ACHN (cell line): ENCODE data around the gene USP40.

Source experiments
- DNase-seq: peaks from one replicate; pipeline ENCODE4 v3.0.0-alpha.2; 2015
- in situ Hi-C: cut with HindIII; loops from 2 replicates; pipeline ENCODE4 v1.10.0; 2017; ENCODE audit warnings: low sequenced_read_pairs, low pct_ligation_motif_present, low pct_unique_long_range_greater_than_20kb

USP40 gene

GRCh38 chr2:233464531-233465240 is 101.9 kb downstream of the USP40 start:
- in situ Hi-C loops = no loop called here
- DNase-seq = no peak

GRCh38 chr2:233464056-233464455 is 102.5 kb downstream of the USP40 start:
- in situ Hi-C loops = no loop called here
- no peak for DNase-seq

GRCh38 chr2:233463586-233463985 is 103.0 kb downstream of the USP40 start:
- DNase-seq = no peak
- in situ Hi-C loops = no loop called here

GRCh38 chr2:233462826-233463470 is 103.6 kb downstream of the USP40 start:
- DNase-seq = no peak
- in situ Hi-C loops = no loop called here

- in situ Hi-C loops = no loop called here
- no peak for DNase-seq
These were observed 104.3 kb downstream of the USP40 start for GRCh38 chr2:233462202-233462785.

- no peak for DNase-seq
- in situ Hi-C loops = no loop called here
These were observed 105.1 kb downstream of the USP40 start for GRCh38 chr2:233461481-233461891.

GRCh38 chr2:233460726-233461441 is 105.7 kb downstream of the USP40 start:
- DNase-seq = no peak
- in situ Hi-C loops = no loop called here

GRCh38 chr2:233459426-233459825 is 107.2 kb downstream of the USP40 start:
- in situ Hi-C loops = no loop called here
- no peak for DNase-seq

- in situ Hi-C loops = no loop called here
These were observed 107.8 kb downstream of the USP40 start for GRCh38 chr2:233458826-233459225.

GRCh38 chr2:233458031-233458610 is 108.5 kb downstream of the USP40 start:
- DNase-seq = no peak
- in situ Hi-C loops = no loop called here

More at GRCh38 chr2:233458826-233459225, 107.8 kb downstream of the USP40 start:
- DNase-seq = no peak

- no peak for DNase-seq
- in situ Hi-C loops = no loop called here
These were observed 109.2 kb downstream of the USP40 start for GRCh38 chr2:233457356-233457755.

- DNase-seq = no peak
- in situ Hi-C loops = no loop called here
These were observed 109.6 kb downstream of the USP40 start for GRCh38 chr2:233456934-233457333.

- DNase-seq = no peak
- in situ Hi-C loops = no loop called here
These were observed 110.5 kb downstream of the USP40 start for GRCh38 chr2:233456111-233456510.

GRCh38 chr2:233455491-233455890 is 111.1 kb downstream of the USP40 start:
- in situ Hi-C loops = no loop called here

GRCh38 chr2:233455006-233455405 is 111.6 kb downstream of the USP40 start:
- in situ Hi-C loops = no loop called here

More at GRCh38 chr2:233455491-233455890, 111.1 kb downstream of the USP40 start:
- no peak for DNase-seq

GRCh38 chr2:233453916-233454315 is 112.7 kb downstream of the USP40 start:
- in situ Hi-C loops = no loop called here
- no peak for DNase-seq

More at GRCh38 chr2:233455006-233455405, 111.6 kb downstream of the USP40 start:
- DNase-seq = no peak

GRCh38 chr2:233453111-233453915 is 113.3 kb downstream of the USP40 start:
- no peak for DNase-seq
- in situ Hi-C loops = no loop called here

- in situ Hi-C loops = no loop called here
- no peak for DNase-seq
These were observed 114.6 kb downstream of the USP40 start for GRCh38 chr2:233451950-233452349.
